Lung (tissue), 12 donors: ENCODE data around the gene ID4. TPM values are rescaled to one million over a fixed set of nuclear protein-coding genes. Genes with fewer than 3 reads are reported as not detected.
A peak's percentile ranks its signal among the peaks of the same experiment; 100 is the strongest.

Experiments
- ATAC-seq: fragments of 200-7000 bp; cut with Tn5 transposase; one replicate; pipeline ENCODE4 v1.9.1; 2020; ENCODE audit warnings: moderate number of reproducible peaks; ENCODE audit not compliant: insufficient read depth, low FRiP score
- DNase-seq, 3 donors: peaks; one replicate each; pipeline ENCODE4 v3.0.0-alpha.2; 2013 to 2017
- H3K27ac ChIP-seq, 2 donors: one replicate each; pipeline ENCODE4 v1.5.1; 2013; ENCODE audit warnings: mild to moderate bottlenecking in 2 of 2, moderate library complexity in 2 of 2, control low read depth in 1 of 2, inconsistent platforms in 1 of 2, low read depth in 1 of 2, low read length in 1 of 2
- H3K27me3 ChIP-seq, 3 donors: one replicate each; pipeline ENCODE4 v1.5.1; 2013; ENCODE audit warnings: low read length in 2 of 3; ENCODE audit not compliant: control insufficient read depth in 3 of 3, insufficient read depth in 3 of 3
- H3K36me3 ChIP-seq, 4 donors: one replicate each; pipeline ENCODE4 v1.5.1; 2013; ENCODE audit warnings: low read length in 4 of 4, mild to moderate bottlenecking in 1 of 4, moderate library complexity in 1 of 4; ENCODE audit not compliant: control insufficient read depth in 4 of 4, insufficient read depth in 4 of 4
- H3K4me1 ChIP-seq, 5 donors: one replicate each; pipeline ENCODE4 v1.5.1; 2013; ENCODE audit warnings: low read length in 5 of 5, mild to moderate bottlenecking in 2 of 5, moderate library complexity in 1 of 5; ENCODE audit not compliant: control insufficient read depth in 5 of 5, insufficient read depth in 5 of 5
- H3K4me3 ChIP-seq: one replicate; pipeline ENCODE4 v1.5.1; 2013; ENCODE audit warnings: mild to moderate bottlenecking, control low read depth, moderate library complexity
- H3K9ac ChIP-seq, 2 donors: one replicate each; pipeline ENCODE4 v1.5.1; 2013; ENCODE audit warnings: low read length in 2 of 2, control low read depth in 1 of 2; ENCODE audit not compliant: insufficient read depth in 1 of 2
- H3K9me3 ChIP-seq, 4 donors: one replicate each; pipeline ENCODE4 v1.5.1; 2013; ENCODE audit warnings: low read length in 3 of 4, mild to moderate bottlenecking in 1 of 4, moderate library complexity in 1 of 4; ENCODE audit not compliant: control insufficient read depth in 4 of 4, insufficient read depth in 3 of 4
- WGBS, 2 donors: extraction: QIAGEN DNeasy Blood & Tissue Kit; methylation state at CpG; one replicate each; pipeline ENCODE4 v1.1.7; 2013; 5-methylcytosine and 5-hydroxymethylcytosine counted together
- polyA plus RNA-seq, 2 donors: library from polyadenylated mRNA; stranded (reverse); fragments of 200-250 nt; gene quantifications; one replicate each; pipeline ENCODE4 v1.2.1, GENCODE V29; 2013
- total RNA-seq, 2 donors: library from RNA; depleted of rRNA in 1 of 2; stranded (reverse); fragments of >200 nt in 1 of 2; gene quantifications; one replicate each; pipeline ENCODE4 v1.2.1, GENCODE V29; 2014 to 2021
- TF ChIP-seq, protein P1 (sequence below): IDR thresholded peaks from 2 replicates; pipeline ENCODE4 v1.5.1; 2012; ENCODE audit warnings: mild to moderate bottlenecking; ENCODE audit errors: control extremely low read depth, extremely low read depth
- donor health status: control.
- donor health status: control.
- donor health status: Bipolar disorder and iron deficiency.
- donor health status: healthy.
- donor health status: DM: yes; HTN: yes; CAD: no.

The ID4 gene
- total and polyA plus RNA-seq, 4 donors = 23.9 to 66.5 (median 39.2) TPM

DNA sequence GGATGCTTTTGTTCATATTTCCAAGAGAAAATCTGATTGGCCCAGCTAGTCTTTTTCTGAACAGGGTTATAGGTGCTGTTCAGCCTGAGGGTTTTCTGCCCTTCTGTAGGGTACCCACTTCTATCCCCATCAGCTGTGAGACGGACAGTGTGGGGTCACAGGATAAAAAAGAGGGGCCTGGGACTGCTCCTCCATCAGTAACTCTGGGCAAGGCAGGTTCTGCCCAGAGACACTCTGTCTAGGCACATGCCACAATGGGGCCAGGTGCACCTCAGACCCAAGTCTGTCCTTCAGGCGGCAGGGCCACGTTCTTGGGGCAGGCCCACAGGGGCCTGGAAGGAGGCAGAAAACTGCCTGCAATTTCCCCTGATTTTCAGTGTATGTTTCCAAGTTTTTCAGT is 20.0 kb downstream of the ID4 start:
- Histone ChIP-seq H3K27ac (no peak overlapping the region), H3K27me3 (no peaks in the 10 kb centered on the region), H3K4me3 (no peak overlapping the region), H3K36me3 (no peaks in the 10 kb centered on the region), H3K9me3 (no peaks in the 10 kb centered on the region), H3K9ac (no peak overlapping the region), H3K4me1 (peaks cover 0 to 6% (median 0%) of the 10 kb centered on the region in 5 donors)
- ATAC-seq (no peak), DNase-seq (no peak)
- TF ChIP-seq, protein P1, sequence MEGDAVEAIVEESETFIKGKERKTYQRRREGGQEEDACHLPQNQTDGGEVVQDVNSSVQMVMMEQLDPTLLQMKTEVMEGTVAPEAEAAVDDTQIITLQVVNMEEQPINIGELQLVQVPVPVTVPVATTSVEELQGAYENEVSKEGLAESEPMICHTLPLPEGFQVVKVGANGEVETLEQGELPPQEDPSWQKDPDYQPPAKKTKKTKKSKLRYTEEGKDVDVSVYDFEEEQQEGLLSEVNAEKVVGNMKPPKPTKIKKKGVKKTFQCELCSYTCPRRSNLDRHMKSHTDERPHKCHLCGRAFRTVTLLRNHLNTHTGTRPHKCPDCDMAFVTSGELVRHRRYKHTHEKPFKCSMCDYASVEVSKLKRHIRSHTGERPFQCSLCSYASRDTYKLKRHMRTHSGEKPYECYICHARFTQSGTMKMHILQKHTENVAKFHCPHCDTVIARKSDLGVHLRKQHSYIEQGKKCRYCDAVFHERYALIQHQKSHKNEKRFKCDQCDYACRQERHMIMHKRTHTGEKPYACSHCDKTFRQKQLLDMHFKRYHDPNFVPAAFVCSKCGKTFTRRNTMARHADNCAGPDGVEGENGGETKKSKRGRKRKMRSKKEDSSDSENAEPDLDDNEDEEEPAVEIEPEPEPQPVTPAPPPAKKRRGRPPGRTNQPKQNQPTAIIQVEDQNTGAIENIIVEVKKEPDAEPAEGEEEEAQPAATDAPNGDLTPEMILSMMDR = no peak
- WGBS, 2 donors = 95 to 97% methylated on average over 3 of the region's 3 CpGs

GRCh38 chr6:19857703-19858102 is 20.5 kb downstream of the ID4 start:
- TF ChIP-seq, protein P1 = no peak
- ATAC-seq = no peak
- H3K27me3 ChIP-seq = no peaks in the 10 kb centered on the region
- no peak overlapping the region for H3K9ac ChIP-seq
- 76 to 81% methylated on average over 4 of the region's 4 CpGs for WGBS, 2 donors
- no peaks in the 10 kb centered on the region for H3K36me3 ChIP-seq
- H3K4me3 ChIP-seq = no peak overlapping the region
- no peak for DNase-seq
- no peaks in the 10 kb centered on the region for H3K9me3 ChIP-seq
- H3K4me1 ChIP-seq = peaks cover 0 to 6% (median 0%) of the 10 kb centered on the region in 5 donors
- no peak overlapping the region for H3K27ac ChIP-seq

- peaks cover 0 to 6% (median 0%) of the 10 kb centered on the region in 5 donors for H3K4me1 ChIP-seq
- H3K4me3 ChIP-seq = no peak overlapping the region
- WGBS, 2 donors = 51 to 80% methylated on average over 4 of the region's 4 CpGs
- no peaks in the 10 kb centered on the region for H3K9me3 ChIP-seq
- no peak overlapping the region for H3K27ac ChIP-seq
- no peak for ATAC-seq
- peak; percentile 53 to 74 (median 63) for DNase-seq
- no peaks in the 10 kb centered on the region for H3K36me3 ChIP-seq
- H3K27me3 ChIP-seq = peaks cover 0 to under 1% (median 0%) of the 10 kb centered on the region in 3 donors
- TF ChIP-seq, protein P1 = no peak
- H3K9ac ChIP-seq = no peak overlapping the region
These were observed 23.2 kb downstream of the ID4 start for GRCh38 chr6:19860235-19860877.

DNA sequence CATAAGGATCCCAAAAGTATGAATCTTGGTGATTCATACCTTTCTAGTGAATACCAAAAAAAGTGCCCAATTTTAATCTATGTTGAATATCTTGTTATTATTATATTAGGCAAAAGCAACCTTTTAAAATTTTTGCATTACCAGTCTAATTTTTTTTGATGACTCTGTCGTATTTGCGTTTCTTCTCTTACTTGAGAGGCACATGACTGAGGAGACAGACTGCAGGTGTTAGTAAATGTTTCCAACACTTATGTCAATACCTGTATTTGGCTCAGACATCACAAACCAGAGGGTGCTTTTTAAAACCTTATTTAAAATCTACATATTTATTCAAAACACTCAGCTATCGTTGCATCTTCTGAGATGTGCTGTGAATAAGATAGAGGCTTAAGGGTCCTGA is 27.1 kb downstream of the ID4 start:
- 75 to 89% methylated on average over 3 of the region's 3 CpGs for WGBS, 2 donors
- Histone ChIP-seq H3K27ac (no peak overlapping the region), H3K27me3 (peaks cover 0 to 4% (median 3%) of the 10 kb centered on the region in 3 donors), H3K36me3 (no peaks in the 10 kb centered on the region), H3K9ac (no peak overlapping the region), H3K9me3 (no peaks in the 10 kb centered on the region), H3K4me3 (no peak overlapping the region), H3K4me1 (peaks cover 0 to 3% (median 0%) of the 10 kb centered on the region in 5 donors)
- ATAC-seq = no peak
- TF ChIP-seq, protein P1 = no peak
- no peak for DNase-seq
